Ishikawa (cell line): Measurements from ENCODE around the gene SYTL3.

Source experiments
- CREB1 ChIP-seq: IDR thresholded peaks from 2 replicates; pipeline ENCODE4 v1.6.1; 2012; ENCODE audit warnings: low read depth
- FOXM1 ChIP-seq: IDR thresholded peaks from 2 replicates; pipeline ENCODE4 v1.6.1; 2012; ENCODE audit warnings: low read depth, borderline replicate concordance
- MAX ChIP-seq: IDR thresholded peaks from 2 replicates; pipeline ENCODE4 v1.6.1; 2012
- RAD21 ChIP-seq: IDR thresholded peaks from 2 replicates; pipeline ENCODE4 v1.6.1; 2012; ENCODE audit warnings: low read depth
- REST ChIP-seq: IDR thresholded peaks from 2 replicates; pipeline ENCODE4 v1.6.1; 2012; ENCODE audit warnings: low read depth, mild to moderate bottlenecking
- TAF1 ChIP-seq: IDR thresholded peaks from 2 replicates; pipeline ENCODE4 v1.6.1; 2012; ENCODE audit warnings: low read depth, mild to moderate bottlenecking
- TCF12 ChIP-seq: IDR thresholded peaks from 2 replicates; pipeline ENCODE4 v1.6.1; 2012; ENCODE audit warnings: low read depth
- YY1 ChIP-seq: IDR thresholded peaks from 2 replicates; pipeline ENCODE4 v1.6.1; 2012; ENCODE audit warnings: low read depth

- TF ChIP-seq YY1 (no peak), RAD21 (no peak), TAF1 (no peak), FOXM1 (no peak), MAX (no peak), TCF12 (no peak), CREB1 (no peak), REST (no peak)
Observed at GRCh38 chr6:158776737-158777136, 126.9 kb downstream of the SYTL3 start.
